B cell (primary cell): Measurements from ENCODE around the gene BCAR1. TPM values are rescaled to one million over a fixed set of nuclear protein-coding genes. Genes with fewer than 3 reads are reported as not detected.

Experiments
- ATAC-seq: fragments of 200-7000 bp; cut with Tn5 transposase; one replicate; pipeline ENCODE4 v1.10.0; 2021; ENCODE audit warnings: low read depth, mild to moderate bottlenecking, moderate number of reproducible peaks, moderate library complexity
- CTCF ChIA-PET: fragments of 350-600 bp; sonication (Branson Sonifier 250); formaldehyde crosslinking; loops from one replicate; lab custom pipeline; 2021; ENCODE audit warnings: antibody characterized with exemption, inconsistent platforms; lab: Charles Lee
- POLR2A ChIA-PET: fragments of 350-600 bp; sonication (Branson Sonifier 250); formaldehyde crosslinking; loops from one replicate; lab custom pipeline; 2021; ENCODE audit warnings: antibody characterized with exemption; lab: Charles Lee
- DNase-seq: peaks from one replicate; pipeline ENCODE4 v3.0.0; 2013
- H2AFZ ChIP-seq: 2 replicates; pipeline ENCODE4 v1.6.1; 2012; ENCODE audit warnings: mild to moderate bottlenecking, low read depth, low read length; ENCODE audit not compliant: insufficient read depth, poor library complexity, severe bottlenecking
- H3K27ac ChIP-seq, 2 donors: 1 replicate in 1 of 2; 2 replicates in 1 of 2; pipeline ENCODE4 v1.5.1; 2012 to 2013; ENCODE audit warnings: low read length in 2 of 2, mild to moderate bottlenecking in 2 of 2, moderate library complexity in 1 of 2
- H3K27me3 ChIP-seq, 4 experiments: fragments of 200-600 bp in 1 of 4; sonication (generic) in 1 of 4; replicated peaks in 1 of 4; 1 replicate in 2 of 4; 2 replicates in 2 of 4; pipeline versions ENCODE4 v1.6.1 to v1.7.0; 2013 to 2016; ENCODE audit warnings: low read length in 3 of 4, mild to moderate bottlenecking in 2 of 4, mixed read lengths in 1 of 4, moderate library complexity in 1 of 4; ENCODE audit not compliant: insufficient read depth in 4 of 4, control insufficient read depth in 3 of 4; ENCODE audit errors: control extremely low read depth in 1 of 4
- H3K36me3 ChIP-seq, 2 experiments: replicated peaks in 1 of 2; 1 replicate in 1 of 2; 2 replicates in 1 of 2; pipeline versions ENCODE4 v1.6.1 to v1.7.1; 2013; ENCODE audit warnings: low read length in 1 of 2; ENCODE audit not compliant: insufficient read depth in 2 of 2, control insufficient read depth in 1 of 2; ENCODE audit errors: control extremely low read depth in 1 of 2, extremely low read depth in 1 of 2
- H3K4me1 ChIP-seq, 2 donors: fragments of 200-600 bp in 1 of 2; sonication (generic) in 1 of 2; 1 replicate in 1 of 2; 2 replicates in 1 of 2; pipeline versions ENCODE4 v1.5.1 to v1.6.1; 2013 to 2017; ENCODE audit warnings: low read length in 2 of 2; ENCODE audit not compliant: control insufficient read depth in 2 of 2, insufficient read depth in 2 of 2
- H3K4me2 ChIP-seq: replicated peaks from 2 replicates; pipeline ENCODE3; 2012; ENCODE audit warnings: mild to moderate bottlenecking, low read depth, low read length; ENCODE audit not compliant: poor library complexity, severe bottlenecking
- H3K4me3 ChIP-seq, 5 experiments: fragments of 200-600 bp in 1 of 5; sonication (generic) in 1 of 5; 1 replicate in 3 of 5; 2 replicates in 2 of 5; pipeline versions ENCODE4 v1.5.1 to v1.7.0; 2011 to 2016; ENCODE audit warnings: low read length in 4 of 5, mild to moderate bottlenecking in 4 of 5, low read depth in 2 of 5, control low read depth in 1 of 5, moderate library complexity in 1 of 5; ENCODE audit not compliant: insufficient read depth in 1 of 5; ENCODE audit errors: control extremely low read depth in 1 of 5, extremely low read depth in 1 of 5
- H3K79me2 ChIP-seq: fragments of 200-600 bp; sonication (generic); one replicate; pipeline ENCODE4 v1.6.0; 2016; ENCODE audit warnings: low read length; ENCODE audit not compliant: control insufficient read depth, insufficient read depth
- H3K9ac ChIP-seq: fragments of 200-600 bp; sonication (generic); 2 replicates; pipeline ENCODE4 v1.6.1; 2017; ENCODE audit warnings: mild to moderate bottlenecking, low read length, moderate library complexity
- H3K9me3 ChIP-seq, 3 donors: one replicate each; pipeline versions ENCODE4 v1.6.1 to v1.7.1; 2013; ENCODE audit warnings: low read length in 2 of 3; ENCODE audit not compliant: control insufficient read depth in 2 of 3, insufficient read depth in 1 of 3; ENCODE audit errors: control extremely low read depth in 1 of 3
- H4K20me1 ChIP-seq: 2 replicates; pipeline ENCODE4 v1.6.0; 2012; ENCODE audit warnings: mild to moderate bottlenecking, low read length; ENCODE audit not compliant: insufficient read depth, control insufficient read depth, poor library complexity, severe bottlenecking
- H3K27ac Mint-ChIP-seq: one replicate; pipeline ENCODE4 v1.8.0; 2021; ENCODE audit warnings: mixed read lengths
- H3K27me3 Mint-ChIP-seq: one replicate; pipeline ENCODE4 v1.8.0; 2021; ENCODE audit warnings: mixed read lengths
- H3K4me1 Mint-ChIP-seq: one replicate; pipeline ENCODE4 v1.8.0; 2021; ENCODE audit warnings: mixed read lengths
- H3K4me3 Mint-ChIP-seq: one replicate; pipeline ENCODE4 v1.8.0; 2021; ENCODE audit warnings: mixed read lengths
- H3K9me3 Mint-ChIP-seq: one replicate; pipeline ENCODE4 v1.8.0; 2022; ENCODE audit warnings: mixed read lengths; ENCODE audit not compliant: insufficient read depth
- EZH2 ChIP-seq: IDR thresholded peaks from 2 replicates; pipeline ENCODE4 v1.6.1; 2012; ENCODE audit warnings: borderline replicate concordance, low read depth, mild to moderate bottlenecking, moderate library complexity, low read length; ENCODE audit not compliant: insufficient read depth, poor library complexity, severe bottlenecking
- WGBS: methylation state at CpG from one replicate; pipeline ENCODE4 v1.1.5; 2013; ENCODE audit warnings: missing lambda C conversion rate; ENCODE audit not compliant: insufficient coverage; 5-methylcytosine and 5-hydroxymethylcytosine counted together
- intact Hi-C: fragments of 100-400 bp; cut with micrococcal nuclease; formaldehyde crosslinking; loops from one replicate; pipeline ENCODE4 v1.10.0; 2022
- polyA plus RNA-seq: library from polyadenylated mRNA; depleted of rRNA; stranded (reverse); fragments of >200 nt; gene quantifications from 2 replicates; pipeline ENCODE4 v1.2.3, GENCODE V29; 2012
- total RNA-seq, 2 donors: library from RNA; stranded (reverse); fragments of 120-200 nt in 1 of 2; gene quantifications; 1 replicate in 1 of 2; 2 replicates in 1 of 2; pipeline versions ENCODE4 v1.2.3 to v1.2.4, GENCODE V29; 2013 to 2022
- TF ChIP-seq, protein P1 (sequence below): fragments of 200-600 bp; IDR thresholded peaks from one replicate; pipeline ENCODE4 v1.8.0; 2022; ENCODE audit warnings: antibody characterized with exemption, mild to moderate bottlenecking

Gene BCAR1
- total and polyA plus RNA-seq, 2 donors (not counting 1 experiment from before 2014, with no cell fraction given): not detected

DNA sequence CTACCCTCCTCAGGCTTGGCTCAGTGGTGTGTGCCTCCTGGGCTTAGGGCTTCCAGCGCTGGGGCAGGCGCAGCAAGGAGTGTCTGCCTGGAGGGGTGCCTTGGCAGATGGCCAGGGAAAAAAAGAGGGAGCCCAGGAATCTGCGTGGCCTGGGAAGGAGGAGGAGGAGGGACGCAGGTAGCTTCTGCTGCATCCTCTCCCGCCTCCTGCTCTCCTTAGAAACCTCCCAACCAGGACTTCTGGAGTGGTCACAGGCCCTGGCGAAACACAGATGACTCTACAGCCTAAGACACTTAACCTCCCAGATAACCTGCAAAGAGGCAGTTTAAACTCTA lies 7.3 kb upstream of the BCAR1 start:
- Mint-ChIP-seq H3K27ac (no peak overlapping the region), H3K27me3 (peaks cover 52% of the 10 kb centered on the region), H3K4me3 (no peak overlapping the region), H3K9me3 (no peaks in the 10 kb centered on the region), H3K4me1 (no peaks in the 10 kb centered on the region)
- Histone ChIP-seq H3K9ac (no peak overlapping the region), H3K36me3 (no peaks in the 10 kb centered on the region), H3K27me3 (peaks cover 0 to 62% (median 22%) of the 10 kb centered on the region in 4 experiments), H3K9me3 (no peaks in the 10 kb centered on the region), H3K4me1 (no peaks in the 10 kb centered on the region), H2AFZ (no peak overlapping the region), H3K79me2 (no peaks in the 10 kb centered on the region), H3K4me3 (no peak overlapping the region), H3K27ac (no peak overlapping the region), H4K20me1 (no peaks in the 10 kb centered on the region), H3K4me2 (no peak overlapping the region)
- TF ChIP-seq, protein P1, sequence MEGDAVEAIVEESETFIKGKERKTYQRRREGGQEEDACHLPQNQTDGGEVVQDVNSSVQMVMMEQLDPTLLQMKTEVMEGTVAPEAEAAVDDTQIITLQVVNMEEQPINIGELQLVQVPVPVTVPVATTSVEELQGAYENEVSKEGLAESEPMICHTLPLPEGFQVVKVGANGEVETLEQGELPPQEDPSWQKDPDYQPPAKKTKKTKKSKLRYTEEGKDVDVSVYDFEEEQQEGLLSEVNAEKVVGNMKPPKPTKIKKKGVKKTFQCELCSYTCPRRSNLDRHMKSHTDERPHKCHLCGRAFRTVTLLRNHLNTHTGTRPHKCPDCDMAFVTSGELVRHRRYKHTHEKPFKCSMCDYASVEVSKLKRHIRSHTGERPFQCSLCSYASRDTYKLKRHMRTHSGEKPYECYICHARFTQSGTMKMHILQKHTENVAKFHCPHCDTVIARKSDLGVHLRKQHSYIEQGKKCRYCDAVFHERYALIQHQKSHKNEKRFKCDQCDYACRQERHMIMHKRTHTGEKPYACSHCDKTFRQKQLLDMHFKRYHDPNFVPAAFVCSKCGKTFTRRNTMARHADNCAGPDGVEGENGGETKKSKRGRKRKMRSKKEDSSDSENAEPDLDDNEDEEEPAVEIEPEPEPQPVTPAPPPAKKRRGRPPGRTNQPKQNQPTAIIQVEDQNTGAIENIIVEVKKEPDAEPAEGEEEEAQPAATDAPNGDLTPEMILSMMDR: no peak
- TF ChIP-seq EZH2: no peak
- ChIA-PET CTCF (no interaction called here), POLR2A (no interaction called here)
- ATAC-seq: no peak
- intact Hi-C loops: no loop called here
- 100% methylated on average over 2 of the region's 6 CpGs for WGBS
- DNase-seq: no peak

DNA sequence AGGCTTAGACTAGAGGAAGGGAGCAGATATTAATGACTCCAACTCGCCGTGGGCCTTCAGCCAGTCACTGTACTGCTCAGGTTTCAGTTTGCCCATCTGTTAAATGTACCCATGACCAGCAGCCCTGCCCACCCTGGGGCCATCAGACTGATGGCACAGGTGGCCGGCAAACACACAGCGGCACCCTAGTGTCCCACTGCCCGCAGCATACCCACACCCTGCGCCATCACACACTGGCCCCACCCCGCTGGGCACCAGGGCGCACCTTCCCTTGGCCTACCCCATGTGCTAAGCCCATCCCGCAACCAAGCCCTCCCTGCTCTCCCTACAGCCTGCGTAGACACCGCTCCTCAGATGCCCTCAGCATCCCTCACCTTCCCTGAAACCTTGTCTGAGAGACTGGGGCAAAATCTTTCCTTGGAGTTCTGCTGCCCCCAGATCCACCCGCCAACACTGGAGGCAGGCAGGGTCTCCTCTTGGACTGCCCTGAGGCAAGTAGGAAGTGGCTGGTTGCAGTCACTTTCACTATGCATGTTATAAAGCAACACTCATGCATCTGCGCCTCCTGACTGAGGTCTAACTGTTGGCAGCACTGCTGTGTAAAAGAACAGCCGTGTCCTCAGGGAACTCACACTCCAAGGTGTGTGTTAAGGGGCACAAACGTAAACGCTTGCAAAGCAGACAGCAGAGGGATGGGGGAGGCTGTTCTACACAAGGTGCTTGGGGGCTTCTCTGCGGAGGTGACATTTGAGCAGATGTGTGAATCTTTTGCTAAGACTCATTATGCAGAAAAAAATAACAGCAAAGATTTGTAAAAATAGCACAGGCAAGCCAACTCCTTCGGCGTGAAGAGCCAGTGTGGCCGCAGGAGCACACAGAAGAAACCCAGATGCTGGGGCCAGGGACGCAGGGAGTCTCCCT lies 6.7 kb upstream of the BCAR1 start:
- H3K9me3 Mint-ChIP-seq: no peaks in the 10 kb centered on the region
- Histone ChIP-seq H3K27me3 (peaks cover 0 to 62% (median 23%) of the 10 kb centered on the region in 4 experiments), H3K79me2 (no peaks in the 10 kb centered on the region), H3K4me2 (no peak overlapping the region), H3K9ac (no peak overlapping the region), H3K27ac (no peak overlapping the region), H3K4me3 (no peak overlapping the region), H2AFZ (no peak overlapping the region), H4K20me1 (no peaks in the 10 kb centered on the region), H3K36me3 (no peaks in the 10 kb centered on the region), H3K4me1 (no peaks in the 10 kb centered on the region), H3K9me3 (peaks cover 0 to 4% (median 0%) of the 10 kb centered on the region in 3 donors)
- TF ChIP-seq, protein P1: no peak
- no peak for TF ChIP-seq EZH2
- H3K4me3 Mint-ChIP-seq: no peak overlapping the region
- H3K4me1 Mint-ChIP-seq: no peaks in the 10 kb centered on the region
- peaks cover 50% of the 10 kb centered on the region for H3K27me3 Mint-ChIP-seq
- no peak overlapping the region for H3K27ac Mint-ChIP-seq
- ChIA-PET CTCF (no interaction called here), POLR2A (no interaction called here)
- ATAC-seq (no peak), DNase-seq (no peak)
- intact Hi-C loops: no loop called here
- 88% methylated on average over 21 of the region's 21 CpGs for WGBS
